H9 (cell line): ENCODE results near the gene RIPPLY2. TPM values are rescaled to one million over a fixed set of nuclear protein-coding genes. Genes with fewer than 3 reads are reported as not detected.

Source experiments
- DNase-seq: peaks from one replicate; pipeline ENCODE4 v3.0.0-alpha.2; 2017
- H2AFZ ChIP-seq: one replicate; pipeline ENCODE4 v1.6.1; 2013; ENCODE audit warnings: mild to moderate bottlenecking, low read length, control low read depth, moderate library complexity
- H2AK5ac ChIP-seq: 2 replicates; pipeline ENCODE4 v1.6.1; 2013; ENCODE audit warnings: low read length, control low read depth, mixed read lengths; ENCODE audit not compliant: insufficient read length
- H2BK120ac ChIP-seq: one replicate; pipeline ENCODE4 v1.6.1; 2013; ENCODE audit warnings: low read depth, mild to moderate bottlenecking, low read length, control low read depth, inconsistent platforms; ENCODE audit not compliant: poor library complexity, severe bottlenecking
- H2BK12ac ChIP-seq: 2 replicates; pipeline ENCODE4 v1.6.1; 2013; ENCODE audit warnings: low read length, control low read depth, mixed read lengths, low read depth; ENCODE audit not compliant: insufficient read length
- H2BK15ac ChIP-seq: 2 replicates; pipeline ENCODE4 v1.6.1; 2013; ENCODE audit warnings: low read depth, low read length, control low read depth
- H2BK20ac ChIP-seq: one replicate; pipeline ENCODE4 v1.6.1; 2013; ENCODE audit warnings: low read depth, mild to moderate bottlenecking, low read length, control low read depth, inconsistent platforms; ENCODE audit not compliant: poor library complexity, severe bottlenecking
- H2BK5ac ChIP-seq: 2 replicates; pipeline ENCODE4 v1.6.1; 2013; ENCODE audit warnings: low read length, control low read depth, mixed read lengths; ENCODE audit not compliant: insufficient read length
- H3K14ac ChIP-seq: 2 replicates; pipeline ENCODE4 v1.6.1; 2013; ENCODE audit warnings: low read length, control low read depth; ENCODE audit not compliant: insufficient read depth
- H3K18ac ChIP-seq: 2 replicates; pipeline ENCODE4 v1.6.1; 2013; ENCODE audit warnings: low read depth, mild to moderate bottlenecking, mixed read lengths, low read length, control low read depth; ENCODE audit not compliant: insufficient read length
- H3K23ac ChIP-seq: 2 replicates; pipeline ENCODE4 v1.6.1; 2013; ENCODE audit warnings: low read length, control low read depth, mixed read lengths, low read depth; ENCODE audit not compliant: insufficient read length
- H3K23me2 ChIP-seq: 2 replicates; pipeline ENCODE4 v1.6.1; 2013; ENCODE audit warnings: low read depth, mild to moderate bottlenecking, mixed read lengths, low read length, control low read depth; ENCODE audit not compliant: insufficient read length, poor library complexity, severe bottlenecking
- H3K27ac ChIP-seq: 2 replicates; pipeline ENCODE4 v1.5.1; 2013; ENCODE audit warnings: low read length, control low read depth, mixed read lengths, low read depth; ENCODE audit not compliant: insufficient read length
- H3K27me3 ChIP-seq: 2 replicates; pipeline ENCODE4 v1.6.1; 2013; ENCODE audit warnings: low read length, control low read depth, inconsistent platforms; ENCODE audit not compliant: insufficient read depth
- H3K4ac ChIP-seq: 2 replicates; pipeline ENCODE4 v1.6.1; 2013; ENCODE audit warnings: low read depth, mild to moderate bottlenecking, control low read depth, inconsistent platforms, low read length, moderate library complexity
- H3K4me1 ChIP-seq: 2 replicates; pipeline ENCODE4 v1.6.1; 2013; ENCODE audit warnings: low read length, control low read depth, inconsistent platforms; ENCODE audit not compliant: insufficient read depth
- H3K4me2 ChIP-seq: 2 replicates; pipeline ENCODE4 v1.6.1; 2013; ENCODE audit warnings: low read length, control low read depth, mixed read lengths; ENCODE audit not compliant: insufficient read length, insufficient read depth
- H3K56ac ChIP-seq: 2 replicates; pipeline ENCODE4 v1.6.1; 2013; ENCODE audit warnings: low read depth, mild to moderate bottlenecking, mixed read lengths, low read length, control low read depth; ENCODE audit not compliant: insufficient read length
- H3K79me1 ChIP-seq: 2 replicates; pipeline ENCODE4 v1.6.1; 2013; ENCODE audit warnings: low read depth, mild to moderate bottlenecking, moderate library complexity, low read length, control low read depth, inconsistent platforms; ENCODE audit not compliant: insufficient read depth, poor library complexity, severe bottlenecking
- H3K79me2 ChIP-seq: 2 replicates; pipeline ENCODE4 v1.6.1; 2013; ENCODE audit warnings: low read length, control low read depth, inconsistent platforms; ENCODE audit not compliant: insufficient read depth
- H3K9ac ChIP-seq: 2 replicates; pipeline ENCODE4 v1.6.1; 2013; ENCODE audit warnings: low read length, control low read depth, mixed read lengths; ENCODE audit not compliant: insufficient read length; ENCODE audit errors: extremely low read depth
- H3K9me3 ChIP-seq: one replicate; pipeline ENCODE4 v1.6.1; 2013; ENCODE audit warnings: low read depth, low read length, inconsistent platforms; ENCODE audit not compliant: control insufficient read depth
- H3T11ph ChIP-seq: one replicate; pipeline ENCODE4 v1.6.1; 2013; ENCODE audit warnings: mild to moderate bottlenecking, low read length, control low read depth, inconsistent platforms
- H4K20me1 ChIP-seq: one replicate; pipeline ENCODE4 v1.6.1; 2013; ENCODE audit not compliant: control insufficient read depth, insufficient read length, insufficient read depth
- H4K5ac ChIP-seq: 2 replicates; pipeline ENCODE4 v1.6.1; 2013; ENCODE audit warnings: low read depth, mild to moderate bottlenecking, mixed read lengths, low read length, control low read depth; ENCODE audit not compliant: insufficient read length
- H4K8ac ChIP-seq: replicated peaks from 2 replicates; pipeline ENCODE4 v1.6.1; 2013; ENCODE audit warnings: low read length, control low read depth, mixed read lengths, low read depth; ENCODE audit not compliant: insufficient read length
- H4K91ac ChIP-seq: 2 replicates; pipeline ENCODE4 v1.6.1; 2013; ENCODE audit warnings: low read depth, mild to moderate bottlenecking, moderate library complexity, mixed read lengths, low read length, control low read depth; ENCODE audit not compliant: insufficient read length
- H3K27ac Mint-ChIP-seq, 3 experiments: 2 replicates in 2 of 3; 3 replicates in 1 of 3; pipeline ENCODE4 v1.8.0; 2020 to 2021; ENCODE audit warnings: mixed read lengths in 3 of 3, mild to moderate bottlenecking in 1 of 3, moderate library complexity in 1 of 3
- H3K27me3 Mint-ChIP-seq: 2 replicates; pipeline ENCODE4 v1.8.0; 2021; ENCODE audit warnings: low read depth, mild to moderate bottlenecking, moderate library complexity, mixed read lengths
- H3K36me3 Mint-ChIP-seq, 3 experiments: 2 replicates in 2 of 3; 3 replicates in 1 of 3; pipeline ENCODE4 v1.8.0; 2020 to 2021; ENCODE audit warnings: low read depth in 3 of 3, mixed read lengths in 3 of 3; ENCODE audit not compliant: insufficient read depth in 1 of 3
- H3K4me1 Mint-ChIP-seq, 2 experiments: 2 replicates each; pipeline ENCODE4 v1.8.0; 2020; ENCODE audit warnings: mixed read lengths in 2 of 2
- H3K4me3 Mint-ChIP-seq, 2 experiments: 2 replicates in 1 of 2; 3 replicates in 1 of 2; pipeline ENCODE4 v1.8.0; 2020 to 2021; ENCODE audit warnings: mild to moderate bottlenecking in 2 of 2, mixed read lengths in 2 of 2, moderate library complexity in 1 of 2
- H3K9me3 Mint-ChIP-seq, 2 experiments: 2 replicates in 1 of 2; 3 replicates in 1 of 2; pipeline ENCODE4 v1.8.0; 2020; ENCODE audit warnings: mild to moderate bottlenecking in 2 of 2, mixed read lengths in 2 of 2, moderate library complexity in 1 of 2
- WGBS: extraction: QIAGEN DNeasy Blood & Tissue Kit; methylation state at CpG from one replicate; pipeline ENCODE4 v1.1.7; 2013; ENCODE audit warnings: missing lambda C conversion rate, low lambda C conversion rate, mixed read lengths; ENCODE audit not compliant: insufficient read length; ENCODE audit errors: extremely low coverage; 5-methylcytosine and 5-hydroxymethylcytosine counted together
- total RNA-seq: library from RNA; stranded (reverse); gene quantifications from 2 replicates; pipeline ENCODE4 v1.2.1, GENCODE V29; 2021
- TF ChIP-seq, protein P1 (sequence below): fragments of 200-600 bp; sonication (generic); conservative IDR thresholded peaks from 3 replicates; pipeline ENCODE4 v1.8.0; 2021; ENCODE audit warnings: antibody characterized with exemption, mild to moderate bottlenecking

The RIPPLY2 gene
- total RNA-seq, 1 experiment from 2014 or later = 0.90 TPM

DNA sequence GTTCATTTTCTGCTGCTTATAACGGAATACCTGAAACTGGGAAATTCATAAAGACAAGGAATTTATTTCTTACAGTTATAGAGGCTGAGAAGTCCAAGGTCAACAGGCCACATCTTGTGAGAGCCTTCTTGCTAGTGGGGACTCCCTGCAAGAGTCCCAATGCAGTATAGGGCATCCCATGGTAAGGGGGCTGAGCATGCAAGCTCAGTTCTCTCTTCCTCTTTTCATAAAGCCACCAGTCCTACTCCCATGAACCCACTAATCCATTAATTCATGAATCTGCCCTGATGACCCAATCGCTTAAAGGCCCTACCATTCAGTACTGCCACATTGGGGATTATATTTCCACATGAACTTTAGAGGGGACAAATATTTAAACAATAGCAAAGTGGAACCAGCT lies 32.8 kb downstream of the RIPPLY2 start:
- no peaks in the 10 kb centered on the region for H3K9me3 Mint-ChIP-seq
- WGBS = no CpG with 5 or more reads among the region's 2 CpGs
- H4K8ac ChIP-seq = no peak overlapping the region
- no peak overlapping the region for H3K9ac ChIP-seq
- no peak overlapping the region for H3K4me2 ChIP-seq
- H4K91ac ChIP-seq = no peak overlapping the region
- no peak overlapping the region for H2BK120ac ChIP-seq
- H3K23ac ChIP-seq = no peak overlapping the region
- no peaks in the 10 kb centered on the region for H4K20me1 ChIP-seq
- H3K27me3 Mint-ChIP-seq = no peaks in the 10 kb centered on the region
- H3K79me1 ChIP-seq = peaks cover 4% of the 10 kb centered on the region
- no peak overlapping the region for H4K5ac ChIP-seq
- H2BK15ac ChIP-seq = no peak overlapping the region
- H3K56ac ChIP-seq = no peak overlapping the region
- no peaks in the 10 kb centered on the region for H3K9me3 ChIP-seq
- no peak overlapping the region for H3K4me3 Mint-ChIP-seq
- H2BK12ac ChIP-seq = no peak overlapping the region
- H2BK5ac ChIP-seq = no peak overlapping the region
- no peak overlapping the region for H3K27ac ChIP-seq
- no peak for DNase-seq
- H3K18ac ChIP-seq = no peak overlapping the region
- no peak overlapping the region for H3T11ph ChIP-seq
- TF ChIP-seq, protein P1, sequence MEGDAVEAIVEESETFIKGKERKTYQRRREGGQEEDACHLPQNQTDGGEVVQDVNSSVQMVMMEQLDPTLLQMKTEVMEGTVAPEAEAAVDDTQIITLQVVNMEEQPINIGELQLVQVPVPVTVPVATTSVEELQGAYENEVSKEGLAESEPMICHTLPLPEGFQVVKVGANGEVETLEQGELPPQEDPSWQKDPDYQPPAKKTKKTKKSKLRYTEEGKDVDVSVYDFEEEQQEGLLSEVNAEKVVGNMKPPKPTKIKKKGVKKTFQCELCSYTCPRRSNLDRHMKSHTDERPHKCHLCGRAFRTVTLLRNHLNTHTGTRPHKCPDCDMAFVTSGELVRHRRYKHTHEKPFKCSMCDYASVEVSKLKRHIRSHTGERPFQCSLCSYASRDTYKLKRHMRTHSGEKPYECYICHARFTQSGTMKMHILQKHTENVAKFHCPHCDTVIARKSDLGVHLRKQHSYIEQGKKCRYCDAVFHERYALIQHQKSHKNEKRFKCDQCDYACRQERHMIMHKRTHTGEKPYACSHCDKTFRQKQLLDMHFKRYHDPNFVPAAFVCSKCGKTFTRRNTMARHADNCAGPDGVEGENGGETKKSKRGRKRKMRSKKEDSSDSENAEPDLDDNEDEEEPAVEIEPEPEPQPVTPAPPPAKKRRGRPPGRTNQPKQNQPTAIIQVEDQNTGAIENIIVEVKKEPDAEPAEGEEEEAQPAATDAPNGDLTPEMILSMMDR = no peak
- no peak overlapping the region for H3K27ac Mint-ChIP-seq
- H3K4me1 Mint-ChIP-seq = peaks cover 0 to 2% of the 10 kb centered on the region in 2 experiments; a peak in 1 of 4 replicates
- no peaks in the 10 kb centered on the region for H3K4me1 ChIP-seq
- H3K36me3 Mint-ChIP-seq = peaks cover 0 to 6% (median 0%) of the 10 kb centered on the region in 3 experiments; a peak in 2 of 7 replicates
- no peak overlapping the region for H2AFZ ChIP-seq
- H3K27me3 ChIP-seq = no peaks in the 10 kb centered on the region
- H3K14ac ChIP-seq = no peak overlapping the region
- H3K4ac ChIP-seq = no peak overlapping the region
- H2AK5ac ChIP-seq = no peak overlapping the region
- H3K23me2 ChIP-seq = no peaks in the 10 kb centered on the region
- no peaks in the 10 kb centered on the region for H3K79me2 ChIP-seq
- H2BK20ac ChIP-seq = no peak overlapping the region
